IMR-90 (cell line): ENCODE data around the gene TBX3. TPM values are rescaled to one million over a fixed set of nuclear protein-coding genes. Genes with fewer than 3 reads are reported as not detected.

Experiments used
- ATAC-seq: fragments of 200-7000 bp; cut with Tn5 transposase; 2 replicates; pipeline ENCODE4 v1.9.1; 2020; ENCODE audit warnings: low read depth, mild to moderate bottlenecking, moderate library complexity
- BruUV-seq: library from RNA; stranded (reverse); fragments of 400-500 nt; replicated peaks from 2 replicates; lab custom pipeline; 2021; lab: Mats Ljungman, UMichigan
- CTCF ChIA-PET: fragments of 300-600 bp; formaldehyde crosslinking; extraction: SDS; loops from one replicate; lab custom pipeline; 2021; ENCODE audit warnings: antibody characterized with exemption; lab: Yijun Ruan, JAX
- POLR2A ChIA-PET: fragments of 300-600 bp; sonication (Branson Sonifier 250); formaldehyde crosslinking; loops from one replicate; lab custom pipeline; 2022; ENCODE audit warnings: antibody characterized with exemption; ENCODE audit not compliant: unreplicated experiment; lab: Charles Lee
- DNase-seq: peaks from one replicate; pipeline ENCODE4 v3.0.0; 2013
- H2AFZ ChIP-seq: replicated peaks from 2 replicates; pipeline ENCODE3; 2013; ENCODE audit warnings: low read length, mild to moderate bottlenecking; ENCODE audit not compliant: poor library complexity
- H2AK5ac ChIP-seq: 2 replicates; pipeline ENCODE4 v1.6.1; 2013; ENCODE audit warnings: low read depth, low read length, inconsistent platforms
- H2AK9ac ChIP-seq: replicated peaks from 2 replicates; pipeline ENCODE3; 2013; ENCODE audit warnings: mild to moderate bottlenecking, low read depth, low read length, moderate library complexity; ENCODE audit not compliant: poor library complexity
- H2BK120ac ChIP-seq: 2 replicates; pipeline ENCODE4 v1.6.1; 2013; ENCODE audit warnings: low read depth, low read length, inconsistent platforms
- H2BK15ac ChIP-seq: 3 replicates; pipeline ENCODE4 v1.6.1; 2013; ENCODE audit warnings: low read depth, low read length, inconsistent platforms
- H2BK20ac ChIP-seq: 2 replicates; pipeline ENCODE4 v1.6.1; 2013; ENCODE audit warnings: low read depth, mild to moderate bottlenecking, inconsistent platforms, low read length, moderate library complexity
- H2BK5ac ChIP-seq: 2 replicates; pipeline ENCODE4 v1.6.1; 2013; ENCODE audit warnings: mild to moderate bottlenecking, low read depth, low read length, inconsistent platforms; ENCODE audit not compliant: poor library complexity, severe bottlenecking
- H3K14ac ChIP-seq: replicated peaks from 2 replicates; pipeline ENCODE4 v1.6.1; 2013; ENCODE audit warnings: low read depth, low read length, inconsistent platforms
- H3K18ac ChIP-seq: 2 replicates; pipeline ENCODE4 v1.6.1; 2013; ENCODE audit warnings: low read depth, low read length, control low read depth
- H3K23ac ChIP-seq: 2 replicates; pipeline ENCODE4 v1.6.1; 2013; ENCODE audit warnings: low read depth, low read length, inconsistent platforms
- H3K27ac ChIP-seq: 2 replicates; pipeline ENCODE4 v1.5.1; 2013; ENCODE audit warnings: mild to moderate bottlenecking, control low read depth, low read length; ENCODE audit not compliant: insufficient read depth
- H3K27me3 ChIP-seq: 2 replicates; pipeline ENCODE4 v1.6.1; 2013; ENCODE audit warnings: low read length; ENCODE audit not compliant: control insufficient read depth, insufficient read depth
- H3K36me3 ChIP-seq: 2 replicates; pipeline ENCODE4 v1.6.1; 2013; ENCODE audit warnings: low read length, mixed read lengths; ENCODE audit not compliant: control insufficient read depth, insufficient read depth
- H3K4ac ChIP-seq: 2 replicates; pipeline ENCODE4 v1.6.1; 2013; ENCODE audit warnings: low read depth, low read length, inconsistent platforms
- H3K4me1 ChIP-seq: 2 replicates; pipeline ENCODE4 v1.6.1; 2013; ENCODE audit warnings: low read length, mixed read lengths; ENCODE audit not compliant: control insufficient read depth, insufficient read depth
- H3K4me2 ChIP-seq: 2 replicates; pipeline ENCODE4 v1.6.1; 2013; ENCODE audit warnings: low read depth, mild to moderate bottlenecking, control low read depth, low read length, moderate library complexity
- H3K4me3 ChIP-seq: 2 replicates; pipeline ENCODE4 v1.5.1; 2013; ENCODE audit warnings: low read depth, mild to moderate bottlenecking, control low read depth, low read length, moderate library complexity; ENCODE audit not compliant: insufficient read depth
- H3K56ac ChIP-seq: 2 replicates; pipeline ENCODE4 v1.6.1; 2013; ENCODE audit warnings: low read length, inconsistent platforms; ENCODE audit not compliant: insufficient read depth; ENCODE audit errors: extremely low read depth
- H3K79me1 ChIP-seq, 2 experiments: 2 replicates each; pipeline ENCODE4 v1.6.1; 2013; ENCODE audit warnings: low read length in 2 of 2, inconsistent platforms in 1 of 2, low read depth in 1 of 2
- H3K9ac ChIP-seq: 2 replicates; pipeline ENCODE4 v1.6.1; 2013; ENCODE audit warnings: low read depth, low read length, control low read depth
- H3K9me1 ChIP-seq: 2 replicates; pipeline ENCODE4 v1.6.1; 2013; ENCODE audit warnings: low read length, inconsistent platforms; ENCODE audit not compliant: insufficient read depth
- H3K9me3 ChIP-seq: 2 replicates; pipeline ENCODE4 v1.6.1; 2013; ENCODE audit warnings: low read length; ENCODE audit not compliant: control insufficient read depth, insufficient read depth
- H4K20me1 ChIP-seq: 2 replicates; pipeline ENCODE4 v1.6.1; 2013; ENCODE audit warnings: low read length, inconsistent platforms; ENCODE audit not compliant: insufficient read depth
- H4K5ac ChIP-seq: 2 replicates; pipeline ENCODE4 v1.6.1; 2013; ENCODE audit warnings: mild to moderate bottlenecking, low read depth, low read length, control low read depth
- H4K8ac ChIP-seq, 2 experiments: 2 replicates each; pipeline ENCODE4 v1.6.1; 2013; ENCODE audit warnings: low read depth in 2 of 2, low read length in 2 of 2, control low read depth in 1 of 2, inconsistent platforms in 1 of 2
- H4K91ac ChIP-seq: 2 replicates; pipeline ENCODE4 v1.6.1; 2013; ENCODE audit warnings: low read depth, low read length, inconsistent platforms; ENCODE audit not compliant: insufficient read depth
- BHLHE40 ChIP-seq: fragments of 150-350 bp; IDR thresholded peaks from 2 replicates; pipeline ENCODE4 v1.6.1; 2016; ENCODE audit warnings: mild to moderate bottlenecking, low read depth, low read length
- CEBPB ChIP-seq: IDR thresholded peaks from 2 replicates; pipeline ENCODE4 v1.6.1; 2012; ENCODE audit warnings: low read depth, low read length, improper control_type of control experiment
- CHD1 ChIP-seq: IDR thresholded peaks from 2 replicates; pipeline ENCODE4 v1.6.1; 2012; ENCODE audit warnings: low read depth, low read length, improper control_type of control experiment
- FOS ChIP-seq: fragments of 150-350 bp; IDR thresholded peaks from 2 replicates; pipeline ENCODE4 v1.6.1; 2016; ENCODE audit warnings: low read depth, low read length
- MAFK ChIP-seq: IDR thresholded peaks from 2 replicates; pipeline ENCODE4 v1.6.1; 2012; ENCODE audit warnings: low read depth, low read length, improper control_type of control experiment
- MAZ ChIP-seq: IDR thresholded peaks from 2 replicates; pipeline ENCODE4 v1.6.1; 2012; ENCODE audit warnings: low read depth, mild to moderate bottlenecking, low read length, improper control_type of control experiment, moderate library complexity, borderline replicate concordance
- MXI1 ChIP-seq: IDR thresholded peaks from 2 replicates; pipeline ENCODE4 v1.6.1; 2012; ENCODE audit warnings: low read depth, mild to moderate bottlenecking, low read length, moderate library complexity, borderline replicate concordance
- NFE2L2 ChIP-seq: fragments of 150-350 bp; IDR thresholded peaks from 2 replicates; pipeline ENCODE4 v1.6.1; 2016; ENCODE audit warnings: low read depth, mild to moderate bottlenecking, low read length
- POLR2A ChIP-seq: IDR thresholded peaks from 2 replicates; pipeline ENCODE4 v1.6.1; 2012; ENCODE audit warnings: mild to moderate bottlenecking, low read depth, low read length
- RAD21 ChIP-seq: IDR thresholded peaks from 2 replicates; pipeline ENCODE4 v1.6.1; 2012; ENCODE audit warnings: low read length, improper control_type of control experiment
- RCOR1 ChIP-seq: IDR thresholded peaks from 2 replicates; pipeline ENCODE4 v1.6.1; 2012; ENCODE audit warnings: mild to moderate bottlenecking, low read length, improper control_type of control experiment; ENCODE audit not compliant: insufficient replicate concordance
- RFX5 ChIP-seq: IDR thresholded peaks from 2 replicates; pipeline ENCODE4 v1.8.0; 2012; ENCODE audit warnings: low read depth, mild to moderate bottlenecking, low read length, moderate library complexity
- SMC3 ChIP-seq: fragments of 150-350 bp; IDR thresholded peaks from 2 replicates; pipeline ENCODE4 v1.6.1; 2016; ENCODE audit warnings: low read depth, mild to moderate bottlenecking, antibody characterized with exemption, low read length, moderate library complexity
- WGBS, 2 experiments: methylation state at CpG; one replicate each; pipeline versions ENCODE4 v1.1.5 to v1.1.7; 2013; ENCODE audit warnings: missing lambda C conversion rate in 2 of 2; ENCODE audit not compliant: insufficient read length in 1 of 2; ENCODE audit errors: extremely low coverage in 2 of 2; 5-methylcytosine and 5-hydroxymethylcytosine counted together
- dilution Hi-C: fragments of 300-500 bp; cut with HindIII; formaldehyde crosslinking; loops from one replicate; pipeline ENCODE4 v1.14.3; 2018; ENCODE audit warnings: low sequenced_read_pairs; ENCODE audit not compliant: unreplicated experiment
- in situ Hi-C: fragments of 300-500 bp; cut with MboI; formaldehyde crosslinking; loops from 3 replicates; pipeline ENCODE4 v1.14.3; 2019; ENCODE audit warnings: low sequenced_read_pairs, inconsistent platforms, mixed read lengths
- intact Hi-C: fragments of 100-400 bp; cut with micrococcal nuclease; formaldehyde crosslinking; loops from 2 replicates; pipeline ENCODE4 v1.10.0; 2022
- polyA plus RNA-seq, 3 experiments: library from polyadenylated mRNA; depleted of rRNA; stranded (reverse); fragments of >200 nt; gene quantifications; 2 replicates each; pipeline ENCODE4 v1.2.3, GENCODE V29; 2012; ENCODE audit warnings: low replicate concordance in 1 of 3
- total RNA-seq: library from RNA; depleted of rRNA; stranded (reverse); fragments of >200 nt; gene quantifications from 2 replicates; pipeline ENCODE4 v1.2.3, GENCODE V29; 2012
- TF ChIP-seq, protein P1 (sequence below): fragments of 150-350 bp; IDR thresholded peaks from 2 replicates; pipeline ENCODE4 v1.6.1; 2017; ENCODE audit warnings: mild to moderate bottlenecking, antibody characterized with exemption, low read length, low read depth
- TF ChIP-seq, protein P2 (sequence below): conservative IDR thresholded peaks from 2 replicates; pipeline ENCODE4 v1.5.1; 2012; ENCODE audit warnings: mild to moderate bottlenecking, low read depth, low read length, improper control_type of control experiment
- TF ChIP-seq, protein P3 (sequence below): fragments of 150-350 bp; IDR thresholded peaks from 2 replicates; pipeline ENCODE4 v1.6.1; 2016; ENCODE audit warnings: low read depth, mild to moderate bottlenecking, low read length, moderate library complexity, borderline replicate concordance

TBX3 gene
- total and polyA plus RNA-seq, 2 of the 4 experiments (the other 2 are of a cell fraction), result 15.8 to 44.9 TPM

DNA sequence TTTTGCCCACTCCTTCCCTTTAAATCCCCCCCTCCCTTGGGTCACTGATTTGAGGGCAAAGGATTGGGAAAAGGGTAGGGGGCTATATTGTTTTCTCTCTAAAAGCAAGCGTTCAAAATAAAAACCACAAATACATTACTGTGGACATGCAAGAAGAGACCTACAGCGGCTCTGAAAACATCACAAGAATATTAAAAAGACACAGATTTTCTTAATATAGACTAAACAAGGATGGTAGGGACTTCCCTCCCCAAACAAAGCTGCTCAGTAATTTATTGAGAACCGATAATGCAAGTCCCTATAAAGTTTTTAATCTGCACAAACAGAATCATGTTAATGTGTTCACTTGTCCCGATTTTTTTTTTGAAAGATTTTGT is 12.9 kb downstream of the TBX3 start:
- intact Hi-C loops (loop anchor here (5.0 kb wide), 1 partner anchor 269 kb away; no protein-coding TSS in a partner anchor), dilution Hi-C loops (no loop called here), in situ Hi-C loops (no loop called here)
- H4K20me1 ChIP-seq, result peaks cover 11% of the 10 kb centered on the region
- H2BK5ac ChIP-seq, result peak overlapping the region; percentile 90
- H3K27ac ChIP-seq, result peak overlapping the region; percentile 84; the same call in 1 of the 2 replicates
- no peak for ATAC-seq
- no peak overlapping the region; the same call in 1 of the 2 replicates for H4K5ac ChIP-seq
- no peak overlapping the region for H3K14ac ChIP-seq
- H4K91ac ChIP-seq, result peak overlapping the region; percentile 59; the same call in 1 of the 2 replicates
- no peak overlapping the region for H3K18ac ChIP-seq
- H2AFZ ChIP-seq, result no peak overlapping the region
- WGBS, 2 experiments, result no CpG with 5 or more reads among the region's 4 CpGs
- no peak overlapping the region for H2AK9ac ChIP-seq
- TF ChIP-seq CEBPB (no peak), SMC3 (no peak), RAD21 (no peak), RCOR1 (no peak), NFE2L2 (no peak), BHLHE40 (no peak), MAFK (no peak), RFX5 (no peak), POLR2A (no peak; the same call in 1 of the 2 replicates), CHD1 (no peak), MAZ (no peak), MXI1 (no peak), FOS (no peak)
- TF ChIP-seq, protein P1, sequence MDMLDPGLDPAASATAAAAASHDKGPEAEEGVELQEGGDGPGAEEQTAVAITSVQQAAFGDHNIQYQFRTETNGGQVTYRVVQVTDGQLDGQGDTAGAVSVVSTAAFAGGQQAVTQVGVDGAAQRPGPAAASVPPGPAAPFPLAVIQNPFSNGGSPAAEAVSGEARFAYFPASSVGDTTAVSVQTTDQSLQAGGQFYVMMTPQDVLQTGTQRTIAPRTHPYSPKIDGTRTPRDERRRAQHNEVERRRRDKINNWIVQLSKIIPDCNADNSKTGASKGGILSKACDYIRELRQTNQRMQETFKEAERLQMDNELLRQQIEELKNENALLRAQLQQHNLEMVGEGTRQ, result no peak
- TF ChIP-seq, protein P2, sequence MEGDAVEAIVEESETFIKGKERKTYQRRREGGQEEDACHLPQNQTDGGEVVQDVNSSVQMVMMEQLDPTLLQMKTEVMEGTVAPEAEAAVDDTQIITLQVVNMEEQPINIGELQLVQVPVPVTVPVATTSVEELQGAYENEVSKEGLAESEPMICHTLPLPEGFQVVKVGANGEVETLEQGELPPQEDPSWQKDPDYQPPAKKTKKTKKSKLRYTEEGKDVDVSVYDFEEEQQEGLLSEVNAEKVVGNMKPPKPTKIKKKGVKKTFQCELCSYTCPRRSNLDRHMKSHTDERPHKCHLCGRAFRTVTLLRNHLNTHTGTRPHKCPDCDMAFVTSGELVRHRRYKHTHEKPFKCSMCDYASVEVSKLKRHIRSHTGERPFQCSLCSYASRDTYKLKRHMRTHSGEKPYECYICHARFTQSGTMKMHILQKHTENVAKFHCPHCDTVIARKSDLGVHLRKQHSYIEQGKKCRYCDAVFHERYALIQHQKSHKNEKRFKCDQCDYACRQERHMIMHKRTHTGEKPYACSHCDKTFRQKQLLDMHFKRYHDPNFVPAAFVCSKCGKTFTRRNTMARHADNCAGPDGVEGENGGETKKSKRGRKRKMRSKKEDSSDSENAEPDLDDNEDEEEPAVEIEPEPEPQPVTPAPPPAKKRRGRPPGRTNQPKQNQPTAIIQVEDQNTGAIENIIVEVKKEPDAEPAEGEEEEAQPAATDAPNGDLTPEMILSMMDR, result no peak
- TF ChIP-seq, protein P3, sequence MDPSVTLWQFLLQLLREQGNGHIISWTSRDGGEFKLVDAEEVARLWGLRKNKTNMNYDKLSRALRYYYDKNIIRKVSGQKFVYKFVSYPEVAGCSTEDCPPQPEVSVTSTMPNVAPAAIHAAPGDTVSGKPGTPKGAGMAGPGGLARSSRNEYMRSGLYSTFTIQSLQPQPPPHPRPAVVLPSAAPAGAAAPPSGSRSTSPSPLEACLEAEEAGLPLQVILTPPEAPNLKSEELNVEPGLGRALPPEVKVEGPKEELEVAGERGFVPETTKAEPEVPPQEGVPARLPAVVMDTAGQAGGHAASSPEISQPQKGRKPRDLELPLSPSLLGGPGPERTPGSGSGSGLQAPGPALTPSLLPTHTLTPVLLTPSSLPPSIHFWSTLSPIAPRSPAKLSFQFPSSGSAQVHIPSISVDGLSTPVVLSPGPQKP, result no peak
- peaks cover 0 to 8% of the 10 kb centered on the region in 2 experiments; a peak in 1 of 4 replicates for H3K79me1 ChIP-seq
- DNase-seq, result no peak
- H3K4ac ChIP-seq, result peak overlapping the region; percentile 42; the same call in 1 of the 2 replicates
- CTCF ChIA-PET, result interaction anchor here (0.5 to 1.9 kb wide), 4 partner anchors 14 to 691 kb away, joined by 3 to 6 read pairs (median 4); no protein-coding TSS in a partner anchor
- H4K8ac ChIP-seq, result peak overlapping the region; percentile 28 to 70; a peak in 1 of 4 replicates
- no peak overlapping the region for H2AK5ac ChIP-seq
- H3K9me1 ChIP-seq, result no peaks in the 10 kb centered on the region
- peak overlapping the region; percentile 85 for H3K4me2 ChIP-seq
- H2BK120ac ChIP-seq, result peak overlapping the region; percentile 52; the same call in 1 of the 2 replicates
- H3K56ac ChIP-seq, result peak overlapping the region; percentile 79
- H2BK15ac ChIP-seq, result no peak overlapping the region
- peaks cover 8% of the 10 kb centered on the region for H3K4me1 ChIP-seq
- H3K23ac ChIP-seq, result peak overlapping the region; percentile 95; the same call in 1 of the 2 replicates
- no peak overlapping the region for H2BK20ac ChIP-seq
- no peaks in the 10 kb centered on the region for H3K27me3 ChIP-seq
- BruUV-seq, result TSS peak; percentile 75
- H3K4me3 ChIP-seq, result no peak overlapping the region
- H3K36me3 ChIP-seq, result peaks cover 39% of the 10 kb centered on the region
- peak overlapping the region; percentile 87; the same call in 1 of the 2 replicates for H3K9ac ChIP-seq
- POLR2A ChIA-PET, result interaction anchor here (1.3 kb wide), 1 partner anchor 13 kb away, joined by 7 read pairs; the partner anchor contains the start of gene TBX3
- no peaks in the 10 kb centered on the region for H3K9me3 ChIP-seq
